GM15510 (cell line): ENCODE data around the gene PLA2G2D.

ENCODE experiments used
- POLR2A ChIP-seq: IDR thresholded peaks from 3 replicates; pipeline ENCODE4 v1.6.1; 2011; ENCODE audit warnings: borderline replicate concordance; ENCODE audit not compliant: insufficient read length; ENCODE audit errors: extremely low read depth

PLA2G2D gene

GRCh38 chr1:20149601-20150325, 30.4 kb upstream of the PLA2G2D start:
- no peak for TF ChIP-seq POLR2A

- no peak for TF ChIP-seq POLR2A
These were observed 29.5 kb upstream of the PLA2G2D start for GRCh38 chr1:20148571-20149500.

- no peak for TF ChIP-seq POLR2A
These were observed 28.7 kb upstream of the PLA2G2D start for GRCh38 chr1:20147846-20148570.

- no peak for TF ChIP-seq POLR2A
These were observed 24.6 kb upstream of the PLA2G2D start for GRCh38 chr1:20143734-20144565.

GRCh38 chr1:20143318-20143717, 24.0 kb upstream of the PLA2G2D start:
- TF ChIP-seq POLR2A = no peak

GRCh38 chr1:20142001-20142710, 22.8 kb upstream of the PLA2G2D start:
- TF ChIP-seq POLR2A = no peak

GRCh38 chr1:20141466-20141865, 22.1 kb upstream of the PLA2G2D start:
- TF ChIP-seq POLR2A = no peak

- no peak for TF ChIP-seq POLR2A
These were observed 21.7 kb upstream of the PLA2G2D start for GRCh38 chr1:20141001-20141400.

- TF ChIP-seq POLR2A = no peak
These were observed 20.7 kb upstream of the PLA2G2D start for GRCh38 chr1:20139776-20140612.

GRCh38 chr1:20138961-20139550, 19.7 kb upstream of the PLA2G2D start, which contains the start of gene PLA2G2F:
Gene PLA2G2F, plus strand, starts transcription at chr1:20139323. Its CDS starts 105 bp downstream, at chr1:20139428.
- no peak for TF ChIP-seq POLR2A

GRCh38 chr1:20138346-20138745, 19.0 kb upstream of the PLA2G2D start:
- TF ChIP-seq POLR2A = no peak

- no peak for TF ChIP-seq POLR2A
These were observed 18.3 kb upstream of the PLA2G2D start for GRCh38 chr1:20137604-20138003.
